K562 (cell line): ENCODE results near the gene TP63. TPM values are rescaled to one million over a fixed set of nuclear protein-coding genes. Genes with fewer than 3 reads are reported as not detected.

Source experiments
- ATAC-seq: fragments of 200-7000 bp; cut with Tn5 transposase; 3 replicates; pipeline ENCODE4 v1.9.1; 2020; ENCODE audit warnings: moderate library complexity
- BruUV-seq: library from RNA; stranded (reverse); fragments of 400-500 nt; replicated peaks from 2 replicates; lab custom pipeline; 2021; lab: Mats Ljungman, UMichigan
- CTCF ChIA-PET: fragments of 300-600 bp; formaldehyde crosslinking; extraction: SDS; loops from one replicate; lab custom pipeline; 2021; ENCODE audit warnings: low intra/inter-chr PET ratio; lab: Yijun Ruan, JAX
- POLR2A ChIA-PET: fragments of 300-600, 350-650 bp; sonication (Branson Sonifier 250); formaldehyde crosslinking; extraction: SDS; loops from one replicate; lab custom pipeline; 2021; ENCODE audit warnings: antibody characterized with exemption, inconsistent platforms; lab: Yijun Ruan, JAX
- DNase-seq, 4 experiments: peaks; one replicate each; pipeline versions ENCODE4 v3.0.0 to v3.0.0-alpha.2; 2011 to 2018; ENCODE audit warnings: low spot score in 3 of 4, mixed read lengths in 3 of 4; ENCODE audit errors: extremely low read depth in 1 of 4
- FAIRE-seq: peaks from 2 replicates; lab custom pipeline; 2011; peaks lifted over from hg19 to GRCh38; lab: Jason Lieb, UNC
- H2AFZ ChIP-seq: 2 replicates; pipeline ENCODE4 v1.6.0; 2011; ENCODE audit warnings: low read depth, low read length, control low read depth, inconsistent platforms
- H3K27ac ChIP-seq: fragments of 200-600 bp; 3 replicates; pipeline ENCODE4 v1.8.0; 2011; ENCODE audit warnings: low read depth, mild to moderate bottlenecking, control low read depth, inconsistent platforms, low read length, moderate library complexity, mixed read lengths; ENCODE audit errors: extremely low read depth
- H3K27me3 ChIP-seq, 2 experiments: fragments of 300-600 bp in 1 of 2; 2 replicates in 1 of 2; 3 replicates in 1 of 2; pipeline versions ENCODE4 v1.6.0 to v1.8.0; 2011; ENCODE audit warnings: inconsistent platforms in 2 of 2, low read length in 2 of 2, mild to moderate bottlenecking in 1 of 2, mixed read lengths in 1 of 2, moderate library complexity in 1 of 2; ENCODE audit not compliant: control insufficient read depth in 2 of 2, insufficient read depth in 2 of 2
- H3K36me3 ChIP-seq: fragments of 300-600 bp; 3 replicates; pipeline ENCODE4 v1.8.0; 2011; ENCODE audit warnings: mild to moderate bottlenecking, low read length, inconsistent platforms; ENCODE audit not compliant: control insufficient read depth, insufficient read depth
- H3K4me1 ChIP-seq, 2 experiments: fragments of 200-600 bp in 1 of 2; replicated peaks in 1 of 2; 2 replicates in 1 of 2; 3 replicates in 1 of 2; pipeline versions ENCODE4 v1.5.1 to v1.8.0; 2011; ENCODE audit warnings: inconsistent platforms in 2 of 2, low read length in 2 of 2, mild to moderate bottlenecking in 1 of 2, mixed read lengths in 1 of 2, moderate library complexity in 1 of 2; ENCODE audit not compliant: control insufficient read depth in 2 of 2, insufficient read depth in 2 of 2
- H3K4me2 ChIP-seq: 2 replicates; pipeline ENCODE4 v1.6.1; 2011; ENCODE audit warnings: low read length, control low read depth, inconsistent platforms, mixed read lengths; ENCODE audit not compliant: insufficient read depth
- H3K4me3 ChIP-seq: fragments of 200-600 bp; sonication (generic), shearing (Covaris generic); 2 replicates; pipeline ENCODE4 v1.5.1; 2016; ENCODE audit warnings: control low read depth, inconsistent platforms
- H3K79me2 ChIP-seq: fragments of 200-600 bp; 3 replicates; pipeline ENCODE4 v1.8.0; 2011; ENCODE audit warnings: low read length, inconsistent platforms; ENCODE audit not compliant: control insufficient read depth, insufficient read depth
- H3K9ac ChIP-seq, 2 experiments: 2 replicates each; pipeline versions ENCODE4 v1.6.0 to v1.6.1; 2011; ENCODE audit warnings: low read depth in 2 of 2, low read length in 2 of 2, control low read depth in 1 of 2, inconsistent platforms in 1 of 2, mild to moderate bottlenecking in 1 of 2, mixed read lengths in 1 of 2; ENCODE audit not compliant: insufficient read depth in 1 of 2
- H3K9me1 ChIP-seq: one replicate; pipeline ENCODE4 v1.6.0; 2011; ENCODE audit warnings: inconsistent platforms, mild to moderate bottlenecking, low read length, moderate library complexity; ENCODE audit not compliant: control insufficient read depth, insufficient read depth
- H3K9me3 ChIP-seq: replicated peaks from 2 replicates; pipeline ENCODE4 v1.5.1; 2011; ENCODE audit warnings: low read depth, low read length, inconsistent platforms; ENCODE audit not compliant: control insufficient read depth, insufficient read depth
- H4K20me1 ChIP-seq: replicated peaks from 2 replicates; pipeline ENCODE4 v1.6.1; 2011; ENCODE audit warnings: low read length, inconsistent platforms, mixed read lengths; ENCODE audit not compliant: control insufficient read depth, insufficient read depth
- CREM ChIP-seq: IDR thresholded peaks from 2 replicates; pipeline ENCODE4 v1.6.1; 2014; ENCODE audit warnings: antibody characterized with exemption, low read depth
- ELF2 ChIP-seq: fragments of 250-450 bp; sonication (Bioruptor Pico); IDR thresholded peaks from 2 replicates; pipeline ENCODE4 v1.5.0; 2021; ENCODE audit warnings: mild to moderate bottlenecking
- KDM1A ChIP-seq, 2 experiments: fragments of 450-650 bp; IDR thresholded peaks; 2 replicates each; pipeline ENCODE4 v1.6.1; 2016; ENCODE audit warnings: mild to moderate bottlenecking in 2 of 2
- MAFF ChIP-seq: IDR thresholded peaks from 2 replicates; pipeline ENCODE4 v1.6.1; 2012; ENCODE audit warnings: low read length, improper control_type of control experiment
- MAFG ChIP-seq: fragments of 450-650 bp; conservative IDR thresholded peaks from 2 replicates; pipeline ENCODE4 v1.6.1; 2016; ENCODE audit warnings: missing genetic modification characterization, missing compliant biosample characterization
- NFIX ChIP-seq: fragments of 250-450 bp; sonication (Bioruptor Pico); IDR thresholded peaks from 2 replicates; pipeline ENCODE4 v1.4.0; 2020; ENCODE audit warnings: low read depth, mild to moderate bottlenecking, moderate library complexity
- PRPF4 ChIP-seq: fragments of 200-400 bp; formaldehyde crosslinking; IDR thresholded peaks from one replicate; pipeline ENCODE4 v1.6.1; 2017; ENCODE audit warnings: low read length, low read depth, mild to moderate bottlenecking; ENCODE audit not compliant: insufficient read depth, poor library complexity, severe bottlenecking
- RBM15 ChIP-seq: fragments of 200-400 bp; formaldehyde crosslinking; IDR thresholded peaks from 2 replicates; pipeline ENCODE4 v1.6.1; 2018; ENCODE audit warnings: mild to moderate bottlenecking, low read length, moderate library complexity; ENCODE audit not compliant: insufficient read depth
- U2AF1 ChIP-seq: fragments of 200-400 bp; formaldehyde crosslinking; optimal IDR thresholded peaks from 2 replicates; pipeline ENCODE3; 2017; ENCODE audit warnings: mild to moderate bottlenecking, low read depth, low read length, moderate library complexity
- ZNF174 ChIP-seq: fragments of 250-450 bp; sonication (Bioruptor Pico); IDR thresholded peaks from 2 replicates; pipeline ENCODE4 v1.4.0; 2020; ENCODE audit warnings: mild to moderate bottlenecking
- WGBS: fragments of 100-300 bp; shearing (Covaris generic); methylation state at CpG from one replicate; pipeline ENCODE4 v1.1.6; 2016; ENCODE audit warnings: low coverage, mixed read lengths; ENCODE audit not compliant: insufficient coverage; ENCODE audit errors: missing lambda C conversion rate; 5-methylcytosine and 5-hydroxymethylcytosine counted together
- in situ Hi-C: fragments of 300-500 bp; cut with MboI; formaldehyde crosslinking; loops from 4 replicates; pipeline ENCODE4 v1.15.0; 2018; ENCODE audit warnings: inconsistent platforms, mixed read lengths
- intact Hi-C: fragments of 100-400 bp; cut with micrococcal nuclease; formaldehyde crosslinking; loops from 2 replicates; pipeline ENCODE4 v1.14.2; 2022
- polyA plus RNA-seq, 8 experiments: library from polyadenylated mRNA; depleted of rRNA in 4 of 8; stranded (reverse) in 5 of 8; unstranded in 3 of 8; fragments of >200 nt; fragmentation: Nextera tagmentation in 2 of 8; fragmentation: Illumina TruSeq in 1 of 8; extraction: Ambion mirVana in 2 of 8; extraction: Trizol in 1 of 8; gene quantifications; 2 replicates each; pipeline versions ENCODE4 v1.2.1 to v1.2.3, GENCODE V29; 2011 to 2014; ENCODE audit warnings: inconsistent platforms in 1 of 8, missing spikeins in 1 of 8
- total RNA-seq, 7 experiments: library from RNA; depleted of rRNA in 6 of 7; stranded (reverse); fragments of >200 nt in 6 of 7; fragmentation: Illumina TruSeq in 2 of 7; extraction: Trizol in 2 of 7; gene quantifications; 2 replicates each; pipeline versions ENCODE4 v1.2.1 to v1.2.3, GENCODE V29; 2011 to 2021; ENCODE audit warnings: low replicate concordance in 1 of 7
- TF ChIP-seq, protein P1 (sequence below): fragments of 250-450 bp; sonication (Bioruptor Pico); IDR thresholded peaks from 2 replicates; pipeline ENCODE4 v1.4.0; 2020; ENCODE audit warnings: mild to moderate bottlenecking, moderate library complexity, borderline replicate concordance

TP63 gene
- total and polyA plus RNA-seq, 9 of the 15 experiments (the other 6 are each of a cell fraction or from before 2014, with no cell fraction given), result 0.32 to 1.4 (median 0.50) TPM

DNA sequence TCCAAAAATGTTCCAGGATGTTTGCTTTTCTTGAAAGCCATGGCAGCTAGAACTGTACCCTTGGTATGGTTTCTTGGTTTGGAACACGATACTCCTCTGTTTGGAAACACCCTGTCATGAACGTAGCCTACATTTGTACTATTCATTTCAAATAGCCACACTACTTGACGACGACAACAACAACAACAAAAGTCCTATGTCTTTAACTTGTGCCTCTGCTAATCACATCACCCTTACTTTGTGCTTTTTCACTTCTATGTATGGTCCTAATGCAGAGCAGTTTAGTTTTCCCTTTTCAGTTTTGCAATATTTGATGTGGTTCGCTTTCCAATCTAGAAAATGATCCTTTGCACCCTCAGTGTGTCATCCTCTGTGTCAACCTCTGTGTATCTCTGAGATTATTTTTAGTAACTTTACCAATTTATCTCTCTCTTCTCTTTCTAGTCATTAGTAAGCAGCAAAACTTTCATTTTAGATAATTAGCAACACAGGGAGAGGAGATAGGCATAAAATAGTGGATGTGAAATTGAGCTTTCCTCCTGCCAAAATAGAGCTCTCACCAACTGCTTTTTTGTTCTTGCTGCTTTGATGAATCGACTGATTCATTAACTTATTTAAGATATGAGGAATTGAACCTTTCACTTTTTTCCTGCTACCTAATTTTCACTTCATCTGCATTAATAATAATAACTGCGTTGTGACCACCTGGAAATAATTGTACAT is 44.1 kb upstream of the TP63 start:
- H3K9ac ChIP-seq, result no peak overlapping the region
- no peaks in the 10 kb centered on the region for H3K79me2 ChIP-seq
- H3K36me3 ChIP-seq, result no peaks in the 10 kb centered on the region
- no peak for FAIRE-seq
- intact Hi-C loops, result no loop called here
- no peaks in the 10 kb centered on the region for H3K9me1 ChIP-seq
- H3K4me3 ChIP-seq, result no peak overlapping the region
- ATAC-seq, result no peak
- no peaks in the 10 kb centered on the region; the same call in 1 of the 2 replicates for H3K9me3 ChIP-seq
- no peak overlapping the region for H3K4me2 ChIP-seq
- POLR2A ChIA-PET, result no interaction called here
- H4K20me1 ChIP-seq, result no peaks in the 10 kb centered on the region
- no peak overlapping the region for H2AFZ ChIP-seq
- no peak overlapping the region for H3K27ac ChIP-seq
- no peaks in the 10 kb centered on the region for H3K27me3 ChIP-seq
- BruUV-seq, result no TSS peak
- WGBS, result 0% methylated on average over 7 of the region's 7 CpGs
- in situ Hi-C loops, result no loop called here
- CTCF ChIA-PET, result no interaction called here
- DNase-seq, result no peak
- TF ChIP-seq ELF2, result no peak
- no peak for TF ChIP-seq U2AF1
- TF ChIP-seq RBM15, result no peak
- no peak for TF ChIP-seq ZNF174 (CRISPR knock-in tag)
- TF ChIP-seq PRPF4, result no peak
- TF ChIP-seq KDM1A (IDR thresholded peaks at IDR 0.05), result no peak
- no peak for TF ChIP-seq MAFF
- no peak for TF ChIP-seq CREM
- no peak for TF ChIP-seq MAFG (tag)
- TF ChIP-seq, protein P1, sequence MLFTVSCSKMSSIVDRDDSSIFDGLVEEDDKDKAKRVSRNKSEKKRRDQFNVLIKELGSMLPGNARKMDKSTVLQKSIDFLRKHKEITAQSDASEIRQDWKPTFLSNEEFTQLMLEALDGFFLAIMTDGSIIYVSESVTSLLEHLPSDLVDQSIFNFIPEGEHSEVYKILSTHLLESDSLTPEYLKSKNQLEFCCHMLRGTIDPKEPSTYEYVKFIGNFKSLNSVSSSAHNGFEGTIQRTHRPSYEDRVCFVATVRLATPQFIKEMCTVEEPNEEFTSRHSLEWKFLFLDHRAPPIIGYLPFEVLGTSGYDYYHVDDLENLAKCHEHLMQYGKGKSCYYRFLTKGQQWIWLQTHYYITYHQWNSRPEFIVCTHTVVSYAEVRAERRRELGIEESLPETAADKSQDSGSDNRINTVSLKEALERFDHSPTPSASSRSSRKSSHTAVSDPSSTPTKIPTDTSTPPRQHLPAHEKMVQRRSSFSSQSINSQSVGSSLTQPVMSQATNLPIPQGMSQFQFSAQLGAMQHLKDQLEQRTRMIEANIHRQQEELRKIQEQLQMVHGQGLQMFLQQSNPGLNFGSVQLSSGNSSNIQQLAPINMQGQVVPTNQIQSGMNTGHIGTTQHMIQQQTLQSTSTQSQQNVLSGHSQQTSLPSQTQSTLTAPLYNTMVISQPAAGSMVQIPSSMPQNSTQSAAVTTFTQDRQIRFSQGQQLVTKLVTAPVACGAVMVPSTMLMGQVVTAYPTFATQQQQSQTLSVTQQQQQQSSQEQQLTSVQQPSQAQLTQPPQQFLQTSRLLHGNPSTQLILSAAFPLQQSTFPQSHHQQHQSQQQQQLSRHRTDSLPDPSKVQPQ (CRISPR knock-in tag), result no peak
- TF ChIP-seq NFIX (CRISPR knock-in tag), result no peak
- TF ChIP-seq, all 486 proteins: peak for 0
- no peaks in the 10 kb centered on the region for H3K4me1 ChIP-seq
